A549 (cell line): ENCODE data around the gene SUB1.
"Not testable (repeated sequence)": the region's sequence is repeated elsewhere in the genome, so short reads cannot be mapped to it uniquely, and the experiment has no call there.

Experiments
- BHLHE40 ChIP-seq: IDR thresholded peaks from 2 replicates; pipeline ENCODE4 v1.6.1; 2012; ENCODE audit warnings: low read depth, low read length, inconsistent platforms
- CEBPB ChIP-seq, 2 experiments: fragments of >200 bp in 1 of 2; sonication (Bioruptor Twin) in 1 of 2; formaldehyde crosslinking in 1 of 2; IDR thresholded peaks; 2 replicates each; pipeline ENCODE4 v1.6.1; 2012 to 2016
- POLR2A ChIP-seq: IDR thresholded peaks from 2 replicates; pipeline ENCODE4 v1.6.1; 2012; ENCODE audit warnings: mild to moderate bottlenecking, low read length
- RFX5 ChIP-seq: fragments of 450-650 bp; IDR thresholded peaks from 2 replicates; pipeline ENCODE4 v1.7.1; 2014; ENCODE audit warnings: antibody characterized with exemption, mild to moderate bottlenecking, moderate library complexity
- RNF2 ChIP-seq: fragments of 200-600 bp; sonication (generic); IDR thresholded peaks from 2 replicates; pipeline ENCODE4 v1.6.1; 2016; ENCODE audit warnings: low read depth, mild to moderate bottlenecking, antibody characterized with exemption, moderate library complexity, borderline replicate concordance
- SMC3 ChIP-seq: fragments of >200 bp; sonication (Bioruptor Twin); formaldehyde crosslinking; IDR thresholded peaks from 3 replicates; pipeline ENCODE4 v1.6.1; 2018; ENCODE audit warnings: inconsistent platforms
- ZSCAN20 ChIP-seq: fragments of 250-450 bp; sonication (Bioruptor Pico); IDR thresholded peaks from 2 replicates; pipeline ENCODE4 v1.8.0; 2022; ENCODE audit warnings: mild to moderate bottlenecking, moderate library complexity
- TF ChIP-seq, protein P1 (sequence below): fragments of 450-650 bp; IDR thresholded peaks from 2 replicates; pipeline ENCODE4 v1.6.1; 2014; ENCODE audit warnings: antibody characterized with exemption
- TF ChIP-seq, protein P2 (sequence below): fragments of >200 bp; sonication (Bioruptor Twin); formaldehyde crosslinking; IDR thresholded peaks from 3 replicates; pipeline ENCODE4 v1.5.1; 2016

DNA sequence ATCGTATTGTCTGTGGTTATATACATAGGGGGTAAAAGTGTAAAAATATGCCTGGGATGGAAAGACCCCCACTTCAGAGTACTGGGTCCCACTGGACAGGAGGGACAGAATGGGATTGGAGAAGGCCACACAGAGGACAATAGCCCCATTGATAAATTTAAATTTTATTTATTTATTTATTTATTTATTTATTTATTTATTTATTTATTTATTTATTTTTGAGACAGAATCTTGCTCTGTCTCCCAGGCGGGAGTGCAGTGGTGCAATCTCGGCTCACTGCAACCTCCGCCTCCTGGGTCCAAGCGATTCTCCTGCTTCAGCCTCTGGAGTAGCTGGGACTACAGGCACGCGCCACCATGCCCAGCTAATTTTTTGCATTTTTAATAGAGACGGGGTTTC, 47.7 kb downstream of the SUB1 start:
- TF ChIP-seq BHLHE40; POLR2A; ZSCAN20 (CRISPR knock-in tag); CEBPB (IDR thresholded peaks at IDR 0.05); RFX5; RNF2; SMC3: not testable (repeated sequence)
- TF ChIP-seq, protein P1, sequence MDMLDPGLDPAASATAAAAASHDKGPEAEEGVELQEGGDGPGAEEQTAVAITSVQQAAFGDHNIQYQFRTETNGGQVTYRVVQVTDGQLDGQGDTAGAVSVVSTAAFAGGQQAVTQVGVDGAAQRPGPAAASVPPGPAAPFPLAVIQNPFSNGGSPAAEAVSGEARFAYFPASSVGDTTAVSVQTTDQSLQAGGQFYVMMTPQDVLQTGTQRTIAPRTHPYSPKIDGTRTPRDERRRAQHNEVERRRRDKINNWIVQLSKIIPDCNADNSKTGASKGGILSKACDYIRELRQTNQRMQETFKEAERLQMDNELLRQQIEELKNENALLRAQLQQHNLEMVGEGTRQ: not testable (repeated sequence)
- TF ChIP-seq, protein P2, sequence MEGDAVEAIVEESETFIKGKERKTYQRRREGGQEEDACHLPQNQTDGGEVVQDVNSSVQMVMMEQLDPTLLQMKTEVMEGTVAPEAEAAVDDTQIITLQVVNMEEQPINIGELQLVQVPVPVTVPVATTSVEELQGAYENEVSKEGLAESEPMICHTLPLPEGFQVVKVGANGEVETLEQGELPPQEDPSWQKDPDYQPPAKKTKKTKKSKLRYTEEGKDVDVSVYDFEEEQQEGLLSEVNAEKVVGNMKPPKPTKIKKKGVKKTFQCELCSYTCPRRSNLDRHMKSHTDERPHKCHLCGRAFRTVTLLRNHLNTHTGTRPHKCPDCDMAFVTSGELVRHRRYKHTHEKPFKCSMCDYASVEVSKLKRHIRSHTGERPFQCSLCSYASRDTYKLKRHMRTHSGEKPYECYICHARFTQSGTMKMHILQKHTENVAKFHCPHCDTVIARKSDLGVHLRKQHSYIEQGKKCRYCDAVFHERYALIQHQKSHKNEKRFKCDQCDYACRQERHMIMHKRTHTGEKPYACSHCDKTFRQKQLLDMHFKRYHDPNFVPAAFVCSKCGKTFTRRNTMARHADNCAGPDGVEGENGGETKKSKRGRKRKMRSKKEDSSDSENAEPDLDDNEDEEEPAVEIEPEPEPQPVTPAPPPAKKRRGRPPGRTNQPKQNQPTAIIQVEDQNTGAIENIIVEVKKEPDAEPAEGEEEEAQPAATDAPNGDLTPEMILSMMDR: not testable (repeated sequence)
